ENCODE data around the gene RBSN. TPM values are rescaled to one million over a fixed set of nuclear protein-coding genes. Genes with fewer than 3 reads are reported as not detected.

The RBSN gene
- total RNA-seq, 1 experiment from 2014 or later, result 18.6 TPM

- DNase-seq (ENCODE audit: low read depth), result no peak
Measured at GRCh38 chr3:15102256-15102655, 3.3 kb upstream of the RBSN start.

DNA sequence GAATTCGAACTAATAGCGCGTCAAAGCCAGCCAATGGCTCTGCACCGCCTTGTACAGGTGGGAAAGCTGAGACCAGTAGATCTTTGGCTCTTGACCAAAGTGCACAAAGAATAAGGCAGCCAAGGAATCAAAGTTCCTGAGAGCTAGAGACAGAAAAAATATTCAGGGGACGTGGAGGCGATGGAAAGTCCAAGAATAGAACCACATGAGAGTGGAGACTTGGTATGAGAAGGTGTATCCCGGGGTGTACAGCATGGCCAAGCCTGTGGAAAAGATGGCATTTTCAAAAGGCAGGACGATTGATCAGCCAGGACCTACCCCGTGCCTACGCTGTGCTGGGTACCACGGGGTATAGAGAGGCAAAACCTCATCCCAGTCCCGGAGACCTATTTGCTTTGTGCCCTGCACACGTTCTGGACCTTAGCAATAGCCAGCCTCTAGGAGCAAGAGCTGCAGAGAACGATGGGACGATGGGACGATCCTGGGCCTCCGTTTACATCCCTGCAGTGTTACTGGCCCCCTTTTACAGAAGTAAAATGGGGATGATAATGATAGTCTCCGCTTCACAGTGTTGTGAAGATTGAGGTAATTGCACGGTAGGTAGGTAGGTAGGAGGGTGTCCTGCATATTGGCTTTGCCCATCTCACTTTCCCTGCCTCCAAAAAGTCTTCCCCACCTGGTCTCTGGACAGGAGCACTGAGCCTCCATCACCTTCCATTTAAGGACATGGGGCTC is 583 bp upstream of the RBSN start:
- DNase-seq (ENCODE audit: low read depth), result no peak

DNA sequence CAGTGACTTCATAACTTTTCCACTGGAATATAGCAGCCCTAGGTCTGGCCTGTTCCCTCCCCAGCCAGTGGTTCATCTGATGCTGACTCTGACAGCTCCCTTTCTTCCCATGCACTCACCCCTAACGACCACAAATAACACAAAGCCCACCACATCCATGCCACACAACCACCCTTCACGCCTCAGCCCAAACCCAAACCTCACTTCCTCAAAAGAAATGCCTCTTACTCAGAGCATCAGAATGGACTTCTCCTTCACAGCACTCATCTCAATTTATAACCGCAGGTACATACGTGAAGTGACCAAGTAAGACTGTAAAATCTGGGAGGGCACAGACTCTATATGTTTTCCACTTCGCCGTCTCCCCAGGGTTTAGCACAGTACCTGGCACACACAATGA is 1.1 kb downstream of the RBSN start:
- peak; percentile 57 for DNase-seq (ENCODE audit: low read depth)

DNA sequence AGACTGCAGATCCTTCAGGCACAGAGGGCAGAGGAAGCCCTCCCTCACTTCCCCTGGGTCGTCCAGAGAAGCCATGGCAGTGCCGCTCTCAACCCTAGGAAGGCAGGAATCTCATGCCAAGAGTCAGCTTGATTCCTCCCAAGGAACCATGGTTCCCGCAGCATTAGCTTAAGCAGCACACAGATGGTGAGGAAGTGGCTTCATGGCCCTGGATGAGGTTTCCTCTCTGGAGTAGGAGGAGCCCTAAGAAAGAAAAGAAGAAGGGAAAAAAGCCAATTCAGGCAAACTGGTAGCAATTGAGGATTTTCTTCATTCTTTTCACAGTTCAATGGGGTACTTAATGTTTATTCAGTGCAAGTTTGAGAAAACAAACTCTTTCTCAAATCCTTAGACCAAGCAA is 2.9 kb downstream of the RBSN start:
- DNase-seq (ENCODE audit: low read depth), result no peak

GRCh38 chr3:15094187-15094875 is 4.6 kb downstream of the RBSN start:
- DNase-seq (ENCODE audit: low read depth), result no peak

DNA sequence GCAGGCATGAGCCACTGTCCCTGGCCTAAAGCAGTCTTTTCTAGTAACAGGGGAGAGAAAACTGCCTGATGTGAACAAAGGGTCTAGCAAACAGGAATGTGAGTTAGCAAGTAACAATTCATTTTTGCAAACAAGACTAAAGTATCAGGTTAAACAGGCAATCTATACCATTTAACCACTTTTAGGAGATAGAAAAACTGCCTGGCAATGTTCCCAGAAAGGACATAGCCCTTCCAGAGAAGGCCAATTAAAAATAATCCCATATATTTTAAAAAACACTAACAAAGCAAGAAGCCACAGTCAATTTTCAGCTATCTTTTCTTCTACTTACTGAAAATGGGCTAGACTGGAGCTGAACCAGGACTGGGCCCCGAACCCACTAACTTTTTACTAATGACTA is 6.3 kb downstream of the RBSN start:
- DNase-seq (ENCODE audit: low read depth), result no peak

GRCh38 chr3:15091575-15091974 is 7.4 kb downstream of the RBSN start:
- no peak for DNase-seq (ENCODE audit: low read depth)

DNA sequence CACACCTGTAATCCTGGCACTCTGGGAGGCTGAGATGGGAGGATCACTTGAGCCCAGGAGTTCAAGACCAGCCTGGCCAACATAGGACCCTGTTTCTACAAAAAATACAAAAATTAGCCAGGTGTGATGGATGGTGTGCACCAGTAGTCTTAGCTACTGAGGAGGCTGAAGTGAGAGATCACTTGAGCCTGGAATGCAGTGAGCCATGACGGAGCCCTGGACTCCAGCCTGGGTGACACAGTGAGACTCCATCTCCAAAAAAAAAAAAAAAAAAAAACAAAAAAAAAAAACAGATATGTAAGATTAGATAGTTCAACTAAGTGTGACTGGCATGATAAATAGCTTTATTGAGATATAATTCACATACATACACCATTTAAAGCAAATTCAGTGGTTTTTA is 9.7 kb downstream of the RBSN start:
- DNase-seq (ENCODE audit: low read depth), result no peak

GRCh38 chr3:15086699-15087098 is 12.2 kb downstream of the RBSN start:
- DNase-seq (ENCODE audit: low read depth), result no peak

DNA sequence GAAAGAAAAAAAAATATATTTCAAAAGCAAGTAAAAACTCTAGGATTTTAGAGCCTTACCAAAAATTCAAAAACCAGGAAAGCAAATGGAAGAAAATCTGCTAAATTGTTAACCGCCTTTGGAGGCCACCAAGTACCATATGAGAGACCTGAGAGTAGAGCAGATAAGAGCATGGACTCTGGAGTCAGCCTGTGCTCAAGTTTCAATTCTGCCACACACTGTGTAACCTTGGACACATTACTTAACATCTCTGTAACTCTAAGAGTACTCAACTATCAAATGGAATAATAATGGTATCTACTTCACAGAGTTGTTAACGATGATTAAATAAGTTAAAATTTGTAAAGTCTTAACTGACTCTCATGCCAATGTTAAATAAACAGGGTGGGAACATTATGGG is 12.7 kb downstream of the RBSN start:
- no peak for DNase-seq (ENCODE audit: low read depth)

- DNase-seq (ENCODE audit: low read depth), result no peak
Measured at GRCh38 chr3:15083252-15083651, 15.7 kb downstream of the RBSN start.

DNA sequence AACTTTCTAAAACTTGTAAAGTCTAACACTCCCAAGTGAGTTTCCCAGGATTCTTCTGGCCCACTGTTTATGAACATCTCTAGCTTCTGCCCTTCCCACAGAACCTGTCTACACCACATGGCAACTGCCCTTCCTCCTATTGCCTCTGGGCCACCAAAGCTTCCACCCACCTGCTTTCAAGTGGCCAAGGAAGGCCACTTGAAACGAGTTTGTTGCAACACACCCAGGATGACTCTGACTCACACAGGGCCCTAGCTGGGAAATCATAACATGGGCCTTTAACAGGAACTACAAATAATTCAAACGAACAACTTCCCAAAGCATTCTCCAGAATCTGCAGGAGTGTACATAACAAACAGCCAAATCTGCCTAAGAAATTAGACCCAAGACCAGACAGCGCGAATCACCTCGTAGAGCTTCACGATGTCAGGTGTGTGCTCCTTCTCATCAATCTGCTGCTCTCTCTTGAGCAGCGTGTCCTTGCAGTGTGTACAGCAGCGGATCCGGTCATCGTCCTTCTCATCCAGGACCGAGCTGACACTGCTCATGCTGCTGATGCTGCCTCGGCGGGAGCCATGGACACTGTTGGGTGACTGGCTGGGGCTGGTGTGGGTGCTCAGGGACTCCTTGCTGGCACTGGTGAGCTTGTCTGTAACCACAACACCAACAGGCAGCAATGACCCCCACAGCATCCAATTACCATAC is 16.8 kb downstream of the RBSN start:
- DNase-seq (ENCODE audit: low read depth), result no peak

GRCh38 chr3:15079091-15079490 is 19.9 kb downstream of the RBSN start:
- DNase-seq (ENCODE audit: low read depth), result no peak

DNA sequence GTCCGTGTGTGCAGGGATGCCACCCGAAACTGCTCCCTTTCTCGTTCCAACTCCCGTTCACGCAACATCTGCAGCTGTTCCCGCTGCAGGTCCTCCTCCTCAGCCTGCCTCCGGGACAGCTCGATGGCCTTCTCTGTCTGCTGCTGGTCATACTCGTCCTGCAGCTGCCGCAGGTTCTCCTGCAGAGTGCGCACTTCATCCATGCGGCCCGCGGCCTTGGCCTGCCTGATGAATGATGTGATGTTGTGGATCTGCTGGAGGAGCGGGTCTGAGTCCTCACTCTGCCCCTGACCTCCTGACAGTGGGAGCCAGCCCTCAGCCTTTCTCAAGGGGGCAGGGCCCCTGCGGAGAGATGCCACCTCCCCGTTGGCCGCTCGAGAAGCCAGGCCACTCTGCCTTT is 24.4 kb downstream of the RBSN start:
- DNase-seq (ENCODE audit: low read depth), result no peak

DNA sequence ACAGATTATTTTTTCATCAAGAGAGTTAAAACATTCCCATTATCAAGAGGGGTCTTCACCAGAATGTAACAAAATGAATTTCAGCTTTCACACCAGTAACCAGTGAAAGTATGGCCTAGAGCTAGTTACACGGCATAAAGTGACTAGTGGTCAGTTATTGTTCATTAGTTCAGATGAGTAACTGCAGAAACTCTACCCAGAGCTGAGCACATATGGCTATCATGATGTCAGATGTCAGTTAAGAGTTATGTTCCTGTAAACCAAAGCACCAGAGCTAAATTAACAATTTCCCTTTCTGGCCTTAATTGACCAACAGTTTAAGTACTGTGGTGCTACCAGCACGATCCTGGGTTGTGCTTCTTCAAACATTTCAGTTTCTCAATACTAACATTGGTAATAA is 27.2 kb downstream of the RBSN start:
- DNase-seq (ENCODE audit: low read depth), result no peak

DNA sequence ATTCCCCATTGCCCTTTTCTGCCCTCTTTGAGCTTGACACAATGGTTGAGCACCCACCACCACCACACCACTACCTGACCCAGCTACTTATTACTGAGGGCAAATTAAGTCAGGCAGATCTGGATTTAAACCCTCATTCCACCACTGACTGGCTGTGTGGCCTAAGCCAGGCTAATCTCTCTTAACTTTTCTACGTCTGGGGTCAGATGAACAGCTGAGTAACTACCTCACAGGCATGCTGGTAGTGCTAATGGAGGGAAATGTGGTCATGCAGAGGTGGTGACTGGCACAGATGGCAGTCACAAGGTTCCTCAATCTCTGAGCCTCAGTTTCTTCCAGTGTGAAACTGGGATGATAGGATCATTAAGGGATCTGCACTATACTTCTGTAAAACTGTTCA is 29.5 kb downstream of the RBSN start:
- DNase-seq (ENCODE audit: low read depth), result no peak

- DNase-seq (ENCODE audit: low read depth), result no peak
Measured at GRCh38 chr3:15066467-15066866, 32.5 kb downstream of the RBSN start.

DNA sequence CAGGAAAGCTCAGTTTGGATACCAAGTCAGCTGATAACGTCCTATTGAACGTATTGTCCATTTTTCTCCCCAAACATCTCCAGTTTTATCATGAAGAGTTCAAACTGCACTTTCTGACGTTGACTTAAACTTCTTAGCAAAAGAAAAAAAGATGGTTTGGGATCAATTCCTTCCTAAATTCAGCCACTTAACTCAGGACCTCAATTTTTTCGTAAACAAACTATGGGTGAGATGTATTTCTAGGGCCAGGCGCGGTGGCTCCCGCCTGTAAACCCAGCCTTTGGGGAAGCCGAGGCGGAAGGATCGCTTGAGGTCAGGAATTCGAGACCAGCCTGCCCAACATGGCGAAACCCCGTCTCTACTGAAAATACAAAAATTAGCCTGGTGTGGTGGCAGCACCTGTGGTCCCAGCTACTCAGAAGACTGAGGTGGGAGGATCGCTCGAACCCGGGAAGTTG is 33.4 kb downstream of the RBSN start:
- no peak for DNase-seq (ENCODE audit: low read depth)

DNA sequence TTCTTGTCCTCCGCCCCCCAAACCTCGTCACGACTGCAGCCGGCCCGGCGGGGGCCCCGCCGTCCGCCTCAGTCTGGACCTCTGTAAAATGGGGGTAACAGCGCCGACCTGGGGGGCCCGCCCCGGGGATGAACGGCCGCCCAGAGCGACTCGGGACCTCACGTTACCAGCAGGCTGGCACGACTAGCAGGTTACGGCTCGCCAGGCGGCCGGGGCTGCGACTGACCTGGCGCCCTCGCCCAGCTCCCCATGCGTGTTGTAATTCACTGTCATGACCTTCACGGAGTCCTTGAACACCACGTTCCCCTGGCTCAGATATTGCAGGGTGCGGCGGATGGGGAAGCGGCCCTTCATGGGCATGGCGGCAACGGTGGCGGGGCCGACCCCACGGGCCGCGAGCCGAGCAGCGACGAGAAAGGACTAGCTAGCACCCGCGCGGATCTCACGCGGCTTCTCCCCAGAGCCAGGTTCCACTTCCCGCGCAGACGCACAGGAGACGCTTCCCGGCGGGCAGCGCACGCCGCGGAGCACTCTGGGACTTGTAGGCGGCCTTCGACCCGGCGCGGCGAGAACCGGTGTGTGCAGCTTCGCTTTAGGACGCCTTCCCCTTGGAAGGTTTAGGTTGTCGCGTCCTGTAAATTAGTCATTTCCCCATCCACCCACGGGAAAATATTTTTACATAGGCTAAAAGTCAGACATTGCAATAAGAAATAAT is 34.0 kb downstream of the RBSN start, which contains the start of gene MRPS25:
TSS of gene MRPS25 (minus strand) at position 481 of the 715 bp plus-strand sequence. CDS start at position 360, 121 bp downstream.
- DNase-seq (ENCODE audit: low read depth), result peak; percentile 88

GRCh38 chr3:15064299-15064834 is 34.6 kb downstream of the RBSN start:
- peak; percentile 34 for DNase-seq (ENCODE audit: low read depth)

DNA sequence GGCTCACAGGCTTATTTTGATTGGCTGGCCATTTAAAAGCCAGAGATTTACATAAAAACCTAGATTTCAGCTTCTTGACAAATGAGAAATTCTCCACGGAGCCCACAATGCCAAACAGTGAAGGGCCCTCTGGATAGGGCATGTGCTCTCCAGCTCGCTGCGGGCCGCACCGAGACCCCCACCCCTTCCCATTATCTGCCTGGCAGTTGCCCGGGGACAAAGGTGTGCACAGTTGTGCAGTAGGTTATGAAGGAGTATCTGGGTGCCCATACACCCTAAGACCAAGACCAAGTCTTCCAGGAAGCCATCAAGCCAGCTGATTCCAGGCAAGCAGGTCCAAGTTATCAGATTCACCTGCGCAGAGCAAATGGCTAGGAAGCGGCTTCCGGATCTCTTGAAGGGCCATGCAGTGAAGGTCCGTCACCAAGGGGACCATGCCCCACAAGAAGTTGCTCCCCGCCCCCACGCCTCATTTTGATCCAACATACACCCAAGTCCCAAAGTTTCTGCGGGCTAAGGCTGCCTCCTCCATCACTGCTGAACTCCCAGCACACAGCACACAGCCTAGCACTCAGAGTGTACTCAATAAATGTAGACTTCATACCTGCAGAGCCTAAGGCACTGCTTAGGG is 35.2 kb downstream of the RBSN start:
- no peak for DNase-seq (ENCODE audit: low read depth)

Data from HT1080 (cell line).